ENCODE measurements around the gene GGACT.

Gene GGACT

DNA sequence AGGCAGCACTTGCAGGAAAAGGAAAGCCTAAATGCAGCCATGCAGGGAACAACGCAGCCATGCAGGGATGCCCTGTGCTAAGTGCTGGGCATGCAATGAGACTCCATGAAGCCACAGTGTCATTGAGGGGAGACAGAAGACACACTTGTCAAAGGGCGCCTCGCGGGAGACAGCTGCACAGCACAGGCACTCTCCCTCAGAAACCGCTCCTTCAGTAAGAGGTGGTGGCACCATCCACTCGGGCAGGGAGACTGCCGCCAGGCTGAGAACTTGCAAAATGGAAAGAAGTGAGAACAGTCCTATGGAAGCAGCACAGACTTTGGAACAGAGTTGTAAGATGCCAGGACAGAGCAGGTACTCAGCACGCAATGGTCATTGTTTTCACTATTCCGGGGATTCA lies 51.1 kb downstream of the GGACT start:
- no peak overlapping the region for H3K4me3 ChIP-seq (replicated peaks; ENCODE audit: low read depth, low read length)
- no peak for TF ChIP-seq CTCF (IDR thresholded peaks at IDR 0.05; ENCODE audit: low read length, missing control alignments)
- no peak for DNase-seq (ENCODE audit: low read depth)

DNA sequence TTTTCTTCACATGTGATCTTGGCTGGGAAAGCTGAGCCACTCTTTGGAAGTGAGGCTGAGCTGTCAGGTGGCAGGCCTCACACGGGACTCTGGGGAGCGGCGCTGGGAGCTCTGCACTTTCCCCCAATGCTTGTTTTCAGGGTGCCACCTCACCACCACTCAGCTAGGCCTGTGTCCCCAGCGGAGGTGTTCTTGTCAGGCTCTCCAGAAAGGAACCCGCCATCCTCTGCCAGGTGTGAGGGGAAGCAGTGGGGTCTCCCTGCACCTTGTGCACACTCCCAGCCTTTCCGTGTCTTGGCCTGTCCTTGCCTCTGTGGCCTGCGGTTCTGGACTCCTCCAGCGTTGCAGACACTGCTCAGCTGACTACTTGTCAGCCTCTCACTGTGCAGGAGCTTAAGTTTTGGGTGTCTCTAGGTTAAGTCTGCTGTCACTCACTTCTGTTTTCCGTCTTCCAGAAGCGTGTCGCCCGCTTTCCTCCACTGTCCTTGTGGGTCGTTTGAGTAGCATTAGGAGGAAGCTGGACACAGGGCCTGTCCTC lies 51.9 kb downstream of the GGACT start:
- DNase-seq (ENCODE audit: low read depth): no peak
- no peak overlapping the region for H3K4me3 ChIP-seq (replicated peaks; ENCODE audit: low read depth, low read length)
- TF ChIP-seq CTCF (IDR thresholded peaks at IDR 0.05; ENCODE audit: low read length, missing control alignments): no peak

GRCh38 chr13:100535426-100536135 lies 53.0 kb downstream of the GGACT start:
- DNase-seq (ENCODE audit: low read depth): peak; percentile 56
- no peak overlapping the region for H3K4me3 ChIP-seq (replicated peaks; ENCODE audit: low read depth, low read length)
- no peak for TF ChIP-seq CTCF (IDR thresholded peaks at IDR 0.05; ENCODE audit: low read length, missing control alignments)

GRCh38 chr13:100534911-100535310 lies 53.7 kb downstream of the GGACT start:
- DNase-seq (ENCODE audit: low read depth): no peak
- TF ChIP-seq CTCF (IDR thresholded peaks at IDR 0.05; ENCODE audit: low read length, missing control alignments): no peak
- no peak overlapping the region for H3K4me3 ChIP-seq (replicated peaks; ENCODE audit: low read depth, low read length)

DNA sequence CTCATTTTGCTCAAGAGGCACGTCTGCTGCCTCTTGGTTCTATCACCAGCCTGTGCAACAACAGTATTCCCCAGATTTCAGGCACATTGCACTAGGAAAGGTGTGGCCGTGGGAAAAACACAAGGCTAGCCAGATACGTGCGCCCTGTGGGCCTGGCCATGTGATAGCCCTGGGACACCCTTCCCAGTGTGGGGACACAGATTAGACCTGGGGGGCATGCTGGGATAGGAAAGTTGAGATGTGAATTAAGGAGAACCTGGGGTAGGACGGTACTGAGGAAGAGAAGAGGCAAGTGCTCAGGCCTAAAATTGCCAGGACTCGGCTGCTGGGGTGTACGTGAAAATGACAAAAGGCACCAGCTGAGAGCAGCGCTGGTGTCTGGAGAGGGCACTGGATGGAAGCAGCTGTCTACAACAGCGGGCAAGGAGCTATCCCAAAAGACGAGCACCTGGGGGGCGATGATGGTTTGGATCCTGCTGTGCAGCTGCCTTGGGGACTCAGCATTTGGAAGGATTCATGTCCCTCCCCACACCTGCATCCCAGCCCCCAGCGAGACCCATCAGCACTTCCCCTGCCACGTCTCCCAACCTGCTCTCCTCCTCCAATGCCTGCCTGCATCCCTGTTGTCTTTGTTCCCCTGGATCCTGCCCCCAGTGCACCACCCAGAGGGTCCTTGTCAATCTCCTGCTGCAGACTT lies 54.3 kb downstream of the GGACT start:
- DNase-seq (ENCODE audit: low read depth): no peak
- H3K4me3 ChIP-seq (replicated peaks; ENCODE audit: low read depth, low read length): no peak overlapping the region
- no peak for TF ChIP-seq CTCF (IDR thresholded peaks at IDR 0.05; ENCODE audit: low read length, missing control alignments)

DNA sequence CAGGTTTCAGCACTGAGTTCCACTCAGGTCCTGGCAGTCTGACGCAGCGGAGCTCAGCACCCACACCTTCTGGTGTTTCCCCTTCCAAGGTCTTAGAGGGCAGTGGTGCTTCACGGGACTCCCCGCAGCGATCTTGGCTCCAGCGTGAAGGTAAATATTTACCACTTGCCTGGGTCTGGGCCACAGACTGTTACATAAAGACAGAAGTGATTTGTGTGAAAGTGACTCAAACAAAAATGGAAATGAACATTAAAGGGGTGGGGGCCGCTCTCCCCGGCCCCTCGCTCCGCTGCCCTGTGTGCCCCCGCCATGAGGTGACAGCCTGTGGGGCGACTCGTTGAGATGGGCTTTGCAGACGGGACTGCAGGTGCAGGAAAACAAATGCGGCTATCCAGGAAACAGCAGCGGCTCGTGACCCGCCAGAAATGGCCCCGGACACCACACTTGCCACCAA lies 55.0 kb downstream of the GGACT start:
- DNase-seq (ENCODE audit: low read depth): no peak
- no peak overlapping the region for H3K4me3 ChIP-seq (replicated peaks; ENCODE audit: low read depth, low read length)
- no peak for TF ChIP-seq CTCF (IDR thresholded peaks at IDR 0.05; ENCODE audit: low read length, missing control alignments)

Data from fibroblast of pulmonary artery (primary cell).